CD4-positive, alpha-beta T cell treated with Interleukin-1 beta for 1 hour (primary cell): Measurements from ENCODE around the gene MUC5B.
"Not testable (repeated sequence)": the region's sequence is repeated elsewhere in the genome, so short reads cannot be mapped to it uniquely, and the experiment has no call there.

Experiments
- DNase-seq, 2 donors: peaks; one replicate each; pipeline ENCODE4 v3.0.0-alpha.2; 2020 to 2022

The MUC5B gene

GRCh38 chr11:1203505-1204271 lies 19.2 kb upstream of the MUC5B start:
- no peak for DNase-seq

- DNase-seq, result no peak
These were observed 18.3 kb upstream of the MUC5B start for GRCh38 chr11:1204381-1205101.

GRCh38 chr11:1205121-1205986 lies 17.5 kb upstream of the MUC5B start:
- no peak for DNase-seq

- no peak for DNase-seq
These were observed 16.9 kb upstream of the MUC5B start for GRCh38 chr11:1205987-1206331.

GRCh38 chr11:1206391-1207271 lies 16.2 kb upstream of the MUC5B start:
- DNase-seq, result no peak

GRCh38 chr11:1207401-1208143 lies 15.3 kb upstream of the MUC5B start:
- DNase-seq, result no peak

GRCh38 chr11:1208144-1208393 lies 14.8 kb upstream of the MUC5B start:
- no peak for DNase-seq

GRCh38 chr11:1208394-1209261 lies 14.2 kb upstream of the MUC5B start:
- no peak for DNase-seq

GRCh38 chr11:1209371-1210057 lies 13.4 kb upstream of the MUC5B start:
- no peak for DNase-seq

GRCh38 chr11:1211838-1212237 lies 11.0 kb upstream of the MUC5B start:
- no peak for DNase-seq

- not testable (repeated sequence) for DNase-seq
These were observed 7.0 kb upstream of the MUC5B start for GRCh38 chr11:1215826-1216225.

GRCh38 chr11:1217151-1217550 lies 5.7 kb upstream of the MUC5B start:
- DNase-seq, result no peak

GRCh38 chr11:1218256-1218787 lies 4.5 kb upstream of the MUC5B start:
- DNase-seq, result no peak

GRCh38 chr11:1218788-1219445 lies 3.9 kb upstream of the MUC5B start:
- no peak for DNase-seq

GRCh38 chr11:1219446-1219833 lies 3.4 kb upstream of the MUC5B start:
- DNase-seq, result no peak

GRCh38 chr11:1219834-1220815 lies 2.7 kb upstream of the MUC5B start:
- no peak for DNase-seq

GRCh38 chr11:1220941-1221721 lies 1.7 kb upstream of the MUC5B start:
- no peak for DNase-seq
